Measurements from ENCODE around the gene IKZF5. TPM values are rescaled to one million over a fixed set of nuclear protein-coding genes. Genes with fewer than 3 reads are reported as not detected.

Gene IKZF5
- total RNA-seq, 1 donor from 2014 or later: 2.1 TPM

- Histone ChIP-seq H3K4me3 (ENCODE audit: low read depth, low read length) (no peak overlapping the region), H3K27me3 (ENCODE audit: control insufficient read depth, insufficient read depth, low read length) (no peaks in the 10 kb centered on the region), H3K36me3 (ENCODE audit: control insufficient read depth, insufficient read depth, low read length) (no peaks in the 10 kb centered on the region)
- TF ChIP-seq CTCF (IDR thresholded peaks at IDR 0.05; ENCODE audit: insufficient read depth, low read length, severe bottlenecking): no peak
- no peak for FAIRE-seq
- DNase-seq (ENCODE audit: low read depth): no peak
Measured at GRCh38 chr10:123019941-123020703, 11.5 kb upstream of the IKZF5 start.

GRCh38 chr10:123019264-123019663 lies 10.7 kb upstream of the IKZF5 start:
- DNase-seq (ENCODE audit: low read depth) (no peak), FAIRE-seq (no peak)
- Histone ChIP-seq H3K27me3 (ENCODE audit: control insufficient read depth, insufficient read depth, low read length) (no peaks in the 10 kb centered on the region), H3K4me3 (ENCODE audit: low read depth, low read length) (no peak overlapping the region), H3K36me3 (ENCODE audit: control insufficient read depth, insufficient read depth, low read length) (no peaks in the 10 kb centered on the region)
- no peak for TF ChIP-seq CTCF (IDR thresholded peaks at IDR 0.05; ENCODE audit: insufficient read depth, low read length, severe bottlenecking)

- DNase-seq (ENCODE audit: low read depth): no peak
- H3K36me3 ChIP-seq (ENCODE audit: control insufficient read depth, insufficient read depth, low read length): no peaks in the 10 kb centered on the region
- no peak for TF ChIP-seq CTCF (IDR thresholded peaks at IDR 0.05; ENCODE audit: insufficient read depth, low read length, severe bottlenecking)
- H3K4me3 ChIP-seq (ENCODE audit: low read depth, low read length): no peak overlapping the region
- H3K27me3 ChIP-seq (ENCODE audit: control insufficient read depth, insufficient read depth, low read length): no peaks in the 10 kb centered on the region
- no peak for FAIRE-seq
Measured at GRCh38 chr10:123018531-123018930, 9.9 kb upstream of the IKZF5 start.

GRCh38 chr10:123017421-123018165 lies 9.0 kb upstream of the IKZF5 start:
- no peak for TF ChIP-seq CTCF (IDR thresholded peaks at IDR 0.05; ENCODE audit: insufficient read depth, low read length, severe bottlenecking)
- Histone ChIP-seq H3K4me3 (ENCODE audit: low read depth, low read length) (no peak overlapping the region), H3K36me3 (ENCODE audit: control insufficient read depth, insufficient read depth, low read length) (no peaks in the 10 kb centered on the region), H3K27me3 (ENCODE audit: control insufficient read depth, insufficient read depth, low read length) (no peaks in the 10 kb centered on the region)
- DNase-seq (ENCODE audit: low read depth): peak; percentile 44
- no peak for FAIRE-seq

GRCh38 chr10:123016228-123016627 lies 7.6 kb upstream of the IKZF5 start:
- no peak for FAIRE-seq
- Histone ChIP-seq H3K36me3 (ENCODE audit: control insufficient read depth, insufficient read depth, low read length) (no peaks in the 10 kb centered on the region), H3K27me3 (ENCODE audit: control insufficient read depth, insufficient read depth, low read length) (no peaks in the 10 kb centered on the region), H3K4me3 (ENCODE audit: low read depth, low read length) (no peak overlapping the region)
- TF ChIP-seq CTCF (IDR thresholded peaks at IDR 0.05; ENCODE audit: insufficient read depth, low read length, severe bottlenecking): no peak
- no peak for DNase-seq (ENCODE audit: low read depth)

Measured in bronchial epithelial cell (primary cell).